ENCODE results near the gene KIF21B.

GRCh38 chr1:201016943-201017827 is 6.3 kb downstream of the KIF21B start:
- TF ChIP-seq POLR2AphosphoS5 (IDR thresholded peaks at IDR 0.05; ENCODE audit: low read depth, low read length) (no peak), POLR2A (IDR thresholded peaks at IDR 0.05; ENCODE audit: low read depth, low read length) (no peak)
